Fibroblast of mammary gland (primary cell): ENCODE data around the gene HNRNPH3.

Experiments
- DNase-seq: peaks from one replicate; pipeline ENCODE4 v3.0.0-alpha.2; 2010; ENCODE audit warnings: low read depth
- H3K4me3 ChIP-seq: 2 replicates; pipeline ENCODE4 v1.5.1; 2011; ENCODE audit warnings: low read depth, mild to moderate bottlenecking, low read length, moderate library complexity; ENCODE audit not compliant: control insufficient read depth
- CTCF ChIP-seq: conservative IDR thresholded peaks from 2 replicates; pipeline ENCODE4 v1.5.1; 2011; ENCODE audit warnings: low read depth, low read length, inconsistent platforms; ENCODE audit not compliant: control insufficient read depth, insufficient read depth

Gene HNRNPH3

GRCh38 chr10:68362590-68362989 lies 30.7 kb downstream of the HNRNPH3 start:
- no peak for DNase-seq
- TF ChIP-seq CTCF: no peak
- H3K4me3 ChIP-seq: no peak overlapping the region

GRCh38 chr10:68364101-68364886 lies 32.4 kb downstream of the HNRNPH3 start:
- no peak overlapping the region for H3K4me3 ChIP-seq
- TF ChIP-seq CTCF: no peak
- DNase-seq: no peak

- H3K4me3 ChIP-seq: no peak overlapping the region
- TF ChIP-seq CTCF: no peak
- no peak for DNase-seq
Observed at GRCh38 chr10:68365611-68366010, 33.7 kb downstream of the HNRNPH3 start.

- no peak for TF ChIP-seq CTCF
- no peak for DNase-seq
Observed at GRCh38 chr10:68366600-68366999, 34.7 kb downstream of the HNRNPH3 start.

GRCh38 chr10:68367121-68367520 lies 35.3 kb downstream of the HNRNPH3 start:
- peak; percentile 26 for DNase-seq
- TF ChIP-seq CTCF: no peak
- no peak overlapping the region for H3K4me3 ChIP-seq

More at GRCh38 chr10:68366600-68366999, 34.7 kb downstream of the HNRNPH3 start:
- no peak overlapping the region for H3K4me3 ChIP-seq

- no peak overlapping the region for H3K4me3 ChIP-seq
- DNase-seq: no peak
- TF ChIP-seq CTCF: no peak
Observed at GRCh38 chr10:68371604-68372003, 39.7 kb downstream of the HNRNPH3 start.
